Activated CD4-positive, alpha-beta T cell treated with anti-CD3 and anti-CD28 coated beads, Interleukin-2, amount 10 ng/mL, durations not matched to agents 7 days and 5 days (primary cell): ENCODE results near the gene COL20A1. TPM values are rescaled to one million over a fixed set of nuclear protein-coding genes. Genes with fewer than 3 reads are reported as not detected.

Source experiments
- CTCF ChIA-PET: fragments of 350-600 bp; sonication (Branson Sonifier 250); formaldehyde crosslinking; loops from one replicate; lab custom pipeline; 2021; ENCODE audit warnings: antibody characterized with exemption; lab: Charles Lee
- POLR2A ChIA-PET: fragments of 350-600 bp; sonication (Branson Sonifier 250); formaldehyde crosslinking; loops from one replicate; lab custom pipeline; 2021; ENCODE audit warnings: antibody characterized with exemption; lab: Charles Lee
- DNase-seq: peaks from one replicate; pipeline ENCODE4 v3.0.0-alpha.2; 2020
- H3K27ac Mint-ChIP-seq: one replicate; pipeline ENCODE4 v1.8.0; 2021; ENCODE audit warnings: mild to moderate bottlenecking, moderate library complexity, mixed read lengths
- H3K27me3 Mint-ChIP-seq: one replicate; pipeline ENCODE4 v1.8.0; 2021; ENCODE audit warnings: mixed read lengths
- H3K36me3 Mint-ChIP-seq: one replicate; pipeline ENCODE4 v1.8.0; 2021; ENCODE audit warnings: low read depth, mixed read lengths
- H3K4me1 Mint-ChIP-seq: one replicate; pipeline ENCODE4 v1.8.0; 2021; ENCODE audit warnings: mixed read lengths
- H3K4me3 Mint-ChIP-seq: one replicate; pipeline ENCODE4 v1.8.0; 2021; ENCODE audit warnings: mild to moderate bottlenecking, moderate library complexity, mixed read lengths
- H3K9me3 Mint-ChIP-seq: one replicate; pipeline ENCODE4 v1.8.0; 2021; ENCODE audit warnings: mixed read lengths
- total RNA-seq, 2 experiments: library from RNA; stranded (reverse); gene quantifications; one replicate each; pipeline ENCODE4 v1.2.3, GENCODE V29; 2021

The COL20A1 gene
- total RNA-seq, 2 experiments from 2014 or later = not detected

GRCh38 chr20:63320041-63320511, 27.1 kb downstream of the COL20A1 start:
- ChIA-PET POLR2A (no interaction called here), CTCF (interaction anchor here (0.6 kb wide), 1 partner anchor 69 kb away, joined by 3 read pairs; no protein-coding TSS in a partner anchor)
- no peak overlapping the region for H3K27ac Mint-ChIP-seq
- H3K9me3 Mint-ChIP-seq = no peaks in the 10 kb centered on the region
- H3K4me3 Mint-ChIP-seq = no peak overlapping the region
- H3K27me3 Mint-ChIP-seq = peaks cover 8% of the 10 kb centered on the region
- H3K36me3 Mint-ChIP-seq = no peaks in the 10 kb centered on the region
- no peaks in the 10 kb centered on the region for H3K4me1 Mint-ChIP-seq
- DNase-seq = no peak

GRCh38 chr20:63320616-63321147, 27.7 kb downstream of the COL20A1 start:
- no peak for DNase-seq
- CTCF ChIA-PET = no interaction called here
- peaks cover 8% of the 10 kb centered on the region for H3K27me3 Mint-ChIP-seq
- H3K36me3 Mint-ChIP-seq = no peaks in the 10 kb centered on the region
- POLR2A ChIA-PET = no interaction called here
- H3K4me1 Mint-ChIP-seq = no peaks in the 10 kb centered on the region
- no peak overlapping the region for H3K4me3 Mint-ChIP-seq
- H3K27ac Mint-ChIP-seq = no peak overlapping the region
- H3K9me3 Mint-ChIP-seq = no peaks in the 10 kb centered on the region

GRCh38 chr20:63321148-63321831, 28.3 kb downstream of the COL20A1 start:
- ChIA-PET POLR2A (no interaction called here), CTCF (no interaction called here)
- Mint-ChIP-seq H3K4me1 (no peaks in the 10 kb centered on the region), H3K27me3 (peaks cover 8% of the 10 kb centered on the region), H3K27ac (no peak overlapping the region), H3K4me3 (no peak overlapping the region), H3K36me3 (no peaks in the 10 kb centered on the region), H3K9me3 (no peaks in the 10 kb centered on the region)
- DNase-seq = no peak

- H3K27ac Mint-ChIP-seq = no peak overlapping the region
- H3K4me1 Mint-ChIP-seq = no peaks in the 10 kb centered on the region
Observed at GRCh38 chr20:63322146-63322932, 29.4 kb downstream of the COL20A1 start.

GRCh38 chr20:63322933-63323273, 29.9 kb downstream of the COL20A1 start:
- Mint-ChIP-seq H3K9me3 (peaks cover 3% of the 10 kb centered on the region), H3K27me3 (peaks cover 8% of the 10 kb centered on the region), H3K27ac (no peak overlapping the region), H3K4me3 (no peak overlapping the region), H3K36me3 (no peaks in the 10 kb centered on the region), H3K4me1 (no peaks in the 10 kb centered on the region)
- no peak for DNase-seq
- ChIA-PET POLR2A (no interaction called here), CTCF (no interaction called here)

More at GRCh38 chr20:63322146-63322932, 29.4 kb downstream of the COL20A1 start:
- Mint-ChIP-seq H3K9me3 (peaks cover 3% of the 10 kb centered on the region), H3K4me3 (no peak overlapping the region), H3K36me3 (no peaks in the 10 kb centered on the region), H3K27me3 (peaks cover 8% of the 10 kb centered on the region)
- CTCF ChIA-PET = no interaction called here
- no peak for DNase-seq
- POLR2A ChIA-PET = no interaction called here

GRCh38 chr20:63323357-63323981, 30.5 kb downstream of the COL20A1 start:
- POLR2A ChIA-PET = no interaction called here
- H3K4me1 Mint-ChIP-seq = no peaks in the 10 kb centered on the region
- no peak overlapping the region for H3K4me3 Mint-ChIP-seq
- CTCF ChIA-PET = no interaction called here
- H3K27me3 Mint-ChIP-seq = peaks cover 8% of the 10 kb centered on the region
- H3K27ac Mint-ChIP-seq = no peak overlapping the region
- H3K36me3 Mint-ChIP-seq = no peaks in the 10 kb centered on the region
- H3K9me3 Mint-ChIP-seq = peaks cover 3% of the 10 kb centered on the region
- no peak for DNase-seq

- CTCF ChIA-PET = no interaction called here
- H3K4me1 Mint-ChIP-seq = no peaks in the 10 kb centered on the region
- H3K27ac Mint-ChIP-seq = no peak overlapping the region
- H3K4me3 Mint-ChIP-seq = no peak overlapping the region
- peaks cover 8% of the 10 kb centered on the region for H3K27me3 Mint-ChIP-seq
- DNase-seq = no peak
- H3K36me3 Mint-ChIP-seq = no peaks in the 10 kb centered on the region
- POLR2A ChIA-PET = no interaction called here
- H3K9me3 Mint-ChIP-seq = peaks cover 3% of the 10 kb centered on the region
Observed at GRCh38 chr20:63325021-63325471, 32.1 kb downstream of the COL20A1 start.

- H3K27me3 Mint-ChIP-seq = peaks cover 8% of the 10 kb centered on the region
- ChIA-PET CTCF (no interaction called here), POLR2A (no interaction called here)
- H3K27ac Mint-ChIP-seq = no peak overlapping the region
- H3K9me3 Mint-ChIP-seq = peaks cover 3% of the 10 kb centered on the region
- no peaks in the 10 kb centered on the region for H3K4me1 Mint-ChIP-seq
- no peak for DNase-seq
- no peaks in the 10 kb centered on the region for H3K36me3 Mint-ChIP-seq
- H3K4me3 Mint-ChIP-seq = no peak overlapping the region
Observed at GRCh38 chr20:63325554-63326313, 32.7 kb downstream of the COL20A1 start.

GRCh38 chr20:63326314-63327230, 33.6 kb downstream of the COL20A1 start:
- H3K4me1 Mint-ChIP-seq = no peaks in the 10 kb centered on the region
- ChIA-PET CTCF (no interaction called here), POLR2A (no interaction called here)
- peak overlapping the region; percentile 85 for H3K27ac Mint-ChIP-seq
- H3K36me3 Mint-ChIP-seq = no peaks in the 10 kb centered on the region
- H3K27me3 Mint-ChIP-seq = peaks cover 8% of the 10 kb centered on the region
- H3K9me3 Mint-ChIP-seq = peaks cover 6% of the 10 kb centered on the region
- no peak overlapping the region for H3K4me3 Mint-ChIP-seq
- no peak for DNase-seq

- peaks cover 4% of the 10 kb centered on the region for H3K36me3 Mint-ChIP-seq
- no peak for DNase-seq
- ChIA-PET CTCF (no interaction called here), POLR2A (no interaction called here)
- no peak overlapping the region for H3K4me3 Mint-ChIP-seq
- H3K4me1 Mint-ChIP-seq = no peaks in the 10 kb centered on the region
- peaks cover 8% of the 10 kb centered on the region for H3K27me3 Mint-ChIP-seq
- H3K9me3 Mint-ChIP-seq = peaks cover 13% of the 10 kb centered on the region
- H3K27ac Mint-ChIP-seq = peak overlapping the region; percentile 85
Observed at GRCh38 chr20:63327231-63327745, 34.3 kb downstream of the COL20A1 start.

- H3K36me3 Mint-ChIP-seq = peaks cover 4% of the 10 kb centered on the region
- no peak overlapping the region for H3K4me3 Mint-ChIP-seq
- ChIA-PET CTCF (interaction anchor here (0.9 kb wide), 1 partner anchor 179 kb away, joined by 3 read pairs; no protein-coding TSS in a partner anchor), POLR2A (no interaction called here)
- no peaks in the 10 kb centered on the region for H3K4me1 Mint-ChIP-seq
- peaks cover 13% of the 10 kb centered on the region for H3K9me3 Mint-ChIP-seq
- H3K27ac Mint-ChIP-seq = no peak overlapping the region
- H3K27me3 Mint-ChIP-seq = peaks cover 5% of the 10 kb centered on the region
- DNase-seq = no peak
Observed at GRCh38 chr20:63328026-63328700, 35.2 kb downstream of the COL20A1 start.
